HUES64 (cell line): ENCODE measurements around the gene PPIG.
"Not testable (repeated sequence)": the region's sequence is repeated elsewhere in the genome, so short reads cannot be mapped to it uniquely, and the experiment has no call there.

Source experiments
- H3K27ac ChIP-seq: 2 replicates; pipeline ENCODE4 v1.7.0; 2013; ENCODE audit warnings: low read depth, low read length, inconsistent platforms
- H3K27me3 ChIP-seq: 2 replicates; pipeline ENCODE4 v1.6.1; 2013; ENCODE audit warnings: mild to moderate bottlenecking, low read length; ENCODE audit not compliant: insufficient read depth
- H3K36me3 ChIP-seq: 2 replicates; pipeline ENCODE4 v1.6.1; 2013; ENCODE audit warnings: mild to moderate bottlenecking, low read length; ENCODE audit not compliant: insufficient read depth
- H3K4me1 ChIP-seq: 2 replicates; pipeline ENCODE4 v1.6.1; 2013; ENCODE audit warnings: mild to moderate bottlenecking, low read length, moderate library complexity; ENCODE audit not compliant: insufficient read depth
- H3K4me3 ChIP-seq: 2 replicates; pipeline ENCODE4 v1.5.1; 2013; ENCODE audit warnings: mild to moderate bottlenecking, low read length, moderate library complexity
- H3K9ac ChIP-seq: 2 replicates; pipeline ENCODE4 v1.6.1; 2013; ENCODE audit warnings: mild to moderate bottlenecking, low read depth, low read length
- H3K9me3 ChIP-seq: 2 replicates; pipeline ENCODE4 v1.6.1; 2013; ENCODE audit warnings: low read depth, low read length; ENCODE audit not compliant: insufficient read depth
- WGBS: fragments of 150-250, 120-280 bp; methylation state at CpG from one replicate; pipeline ENCODE4 v1.1.7; 2013; ENCODE audit warnings: missing lambda C conversion rate; 5-methylcytosine and 5-hydroxymethylcytosine counted together

Gene PPIG

DNA sequence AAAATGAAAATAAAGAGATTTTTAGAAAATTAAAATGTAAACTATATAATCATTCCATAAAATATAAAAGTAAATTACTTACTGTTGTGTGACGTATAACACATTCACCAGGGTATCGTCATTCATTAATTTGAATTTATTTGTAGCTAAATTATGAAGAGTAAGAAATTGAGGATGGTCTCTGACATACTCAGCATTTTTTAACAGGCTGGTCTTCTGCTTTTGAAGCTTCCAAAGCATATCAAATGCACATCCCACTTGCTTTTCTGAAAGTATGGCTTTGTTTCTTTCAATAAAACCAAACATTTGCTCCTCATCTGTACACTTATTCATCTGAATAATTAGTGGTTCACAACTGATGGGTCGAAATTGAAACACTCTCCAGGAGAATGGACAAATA, 12.6 kb upstream of the PPIG start:
- peaks cover 24% of the 10 kb centered on the region for H3K36me3 ChIP-seq
- peak overlapping the region; percentile 94 for H3K4me3 ChIP-seq

DNA sequence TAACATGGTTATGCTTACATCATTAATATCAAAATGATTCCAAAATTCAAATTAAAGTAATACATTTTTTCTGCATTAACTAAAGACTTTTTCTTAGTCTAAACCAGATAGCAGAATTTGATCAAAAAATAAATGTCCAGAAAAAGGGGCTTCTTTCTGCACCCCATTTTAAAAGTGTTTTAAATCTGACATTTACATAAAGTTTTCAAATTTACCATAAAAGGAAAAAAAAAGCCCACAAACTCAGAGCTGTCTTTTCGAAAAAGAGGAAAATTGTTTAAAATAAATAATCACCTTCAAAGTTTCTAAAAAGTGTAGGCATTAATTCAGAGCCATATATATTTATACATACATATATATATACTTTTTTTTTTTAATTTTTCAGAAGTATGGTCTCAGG, 12.0 kb upstream of the PPIG start:
- Histone ChIP-seq H3K4me3 (peak overlapping the region; percentile 94), H3K4me1 (peaks cover 5% of the 10 kb centered on the region; the same call in 1 of the 2 replicates), H3K27me3 (no peaks in the 10 kb centered on the region), H3K9ac (no peak overlapping the region; the same call in 1 of the 2 replicates), H3K27ac (no peak overlapping the region), H3K9me3 (0 out of 2 replicates have a peak, but pooled peaks cover 3% of the 10 kb centered on the region), H3K36me3 (peaks cover 21% of the 10 kb centered on the region)
- WGBS, result no CpG with 5 or more reads among the region's 1 CpG

More for the DNA sequence above, 12.6 kb upstream of the PPIG start:
- 0 out of 2 replicates have a peak, but pooled peaks cover 3% of the 10 kb centered on the region for H3K9me3 ChIP-seq
- no peak overlapping the region for H3K27ac ChIP-seq
- 91% methylated on average over 1 of the region's 3 CpGs for WGBS
- H3K4me1 ChIP-seq, result peaks cover 5% of the 10 kb centered on the region; the same call in 1 of the 2 replicates
- H3K27me3 ChIP-seq, result no peaks in the 10 kb centered on the region
- no peak overlapping the region for H3K9ac ChIP-seq

DNA sequence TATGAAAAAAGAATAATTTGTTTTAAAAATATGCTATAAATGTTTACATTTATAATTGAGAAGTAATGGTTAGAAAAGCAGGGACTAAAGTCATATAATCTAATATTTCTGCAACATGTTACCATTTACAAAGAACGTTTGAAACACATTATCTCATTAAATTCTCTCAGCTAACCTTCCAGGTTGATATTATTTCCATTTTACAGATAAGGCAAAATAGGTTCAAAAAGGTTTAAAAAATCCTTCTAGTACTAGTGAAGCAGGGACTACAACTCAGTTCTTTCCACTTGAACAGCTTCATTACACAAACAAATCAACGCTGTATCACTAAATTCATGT, 11.4 kb upstream of the PPIG start:
- 0 out of 2 replicates have a peak, but pooled peaks cover 3% of the 10 kb centered on the region for H3K9me3 ChIP-seq
- H3K4me3 ChIP-seq, result peak overlapping the region; percentile 94
- peaks cover 15% of the 10 kb centered on the region for H3K36me3 ChIP-seq
- peak overlapping the region; percentile 86 for H3K9ac ChIP-seq
- no peak overlapping the region for H3K27ac ChIP-seq
- H3K27me3 ChIP-seq, result no peaks in the 10 kb centered on the region
- peaks cover 5% of the 10 kb centered on the region; the same call in 1 of the 2 replicates for H3K4me1 ChIP-seq
- 9% methylated on average over 2 of the region's 2 CpGs for WGBS

DNA sequence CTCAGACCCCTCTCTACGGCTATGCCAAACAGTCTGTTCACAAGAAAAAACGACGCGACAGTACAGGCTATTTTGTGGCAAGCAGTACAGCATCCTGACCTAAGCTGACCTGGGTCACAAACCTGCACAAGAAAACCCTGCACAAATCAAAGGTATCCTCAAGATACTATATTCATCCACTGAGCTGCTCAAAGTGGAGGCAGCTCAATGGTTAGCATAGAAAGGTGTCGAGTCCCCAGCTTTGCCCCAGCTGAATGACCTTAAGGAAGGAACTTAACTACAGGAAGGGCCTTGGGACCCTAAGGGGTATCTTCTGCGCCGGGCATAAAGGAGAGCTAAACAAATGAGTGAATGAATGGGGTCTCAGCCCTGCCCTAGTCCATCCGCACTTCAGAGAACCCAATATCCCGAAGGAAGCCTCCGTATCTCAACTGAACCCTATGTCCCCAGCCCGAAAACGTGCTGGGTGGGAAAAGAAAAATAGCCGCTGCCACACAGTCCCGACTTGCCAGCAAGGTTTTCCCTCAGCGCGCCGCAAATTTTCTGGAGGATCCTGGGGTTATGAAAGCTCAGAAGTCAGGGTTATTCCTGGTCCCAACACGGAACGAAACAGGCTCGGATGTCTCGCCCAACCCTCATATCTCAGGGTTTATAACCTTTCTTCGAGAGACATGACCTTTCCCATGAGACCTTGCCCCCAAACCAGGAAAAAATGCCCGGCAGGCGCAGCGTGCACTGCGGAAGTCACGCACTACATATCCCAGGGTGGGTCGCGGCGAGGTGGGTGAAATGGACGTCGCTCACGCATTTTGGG, 10.8 kb upstream of the PPIG start, which contains the start of gene FASTKD1:
TSS of gene FASTKD1 (minus strand) at position 706 of the 814 bp plus-strand sequence. CDS start 1,836 bp downstream, outside the sequence.
- Histone ChIP-seq H3K4me3 (peak within 1 kb of the TSS; percentile 94), H3K9ac (peak within 1 kb of the TSS; percentile 86), H3K9me3 (0 out of 2 replicates have a peak, but pooled peaks cover 3% of the 10 kb centered on the region), H3K27ac (peak within 1 kb of the TSS; percentile 62), H3K4me1 (peaks cover 5% of the 10 kb centered on the region; the same call in 1 of the 2 replicates), H3K27me3 (no peaks in the 10 kb centered on the region), H3K36me3 (peaks cover 9% of the 10 kb centered on the region)
- under 1% methylated on average over 33 of the region's 33 CpGs for WGBS

DNA sequence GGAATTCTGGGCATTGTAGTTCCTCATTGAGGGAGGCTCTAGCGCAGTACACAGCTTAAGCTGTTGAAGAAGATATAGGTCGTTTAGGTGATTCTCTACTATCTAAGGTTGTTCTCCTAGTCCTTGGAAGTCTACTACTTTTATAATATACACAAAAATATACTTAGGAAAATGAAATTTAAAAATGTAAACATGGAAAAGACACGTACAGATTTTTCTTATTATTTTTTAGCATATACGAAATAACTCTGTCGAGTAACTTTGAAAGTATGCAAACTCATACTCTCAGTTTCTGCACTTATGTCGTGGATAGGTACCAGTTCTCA, 10.2 kb upstream of the PPIG start:
- Histone ChIP-seq H3K27me3 (peaks cover 4% of the 10 kb centered on the region; the same call in 1 of the 2 replicates), H3K4me1 (peaks cover 5% of the 10 kb centered on the region; the same call in 1 of the 2 replicates), H3K27ac (no peak overlapping the region), H3K4me3 (peak overlapping the region; percentile 94), H3K36me3 (peaks cover 8% of the 10 kb centered on the region; the same call in 1 of the 2 replicates), H3K9me3 (0 out of 2 replicates have a peak, but pooled peaks cover 3% of the 10 kb centered on the region), H3K9ac (no peak overlapping the region)
- 53% methylated on average over 5 of the region's 6 CpGs for WGBS

DNA sequence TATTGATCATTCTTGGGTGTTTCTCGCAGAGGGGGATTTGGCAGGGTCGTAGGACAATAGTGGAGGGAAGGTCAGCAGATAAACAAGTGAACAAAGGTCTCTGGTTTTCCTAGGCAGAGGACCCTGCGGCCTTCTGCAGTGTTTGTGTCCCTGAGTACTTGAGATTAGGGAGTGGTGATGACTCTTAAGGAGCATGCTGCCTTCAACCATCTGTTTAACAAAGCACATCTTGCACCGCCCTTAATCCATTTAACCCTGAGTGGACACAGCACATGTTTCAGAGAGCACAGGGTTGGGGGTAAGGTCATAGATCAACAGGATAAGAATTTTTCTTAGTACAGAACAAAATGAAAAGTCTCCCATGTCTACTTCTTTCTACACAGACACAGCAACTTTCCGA, 9.6 kb upstream of the PPIG start:
- not testable (repeated sequence) for H3K27ac ChIP-seq, H3K9me3 ChIP-seq, H3K9ac ChIP-seq, H3K27me3 ChIP-seq, H3K4me3 ChIP-seq, H3K36me3 ChIP-seq, H3K4me1 ChIP-seq
- WGBS, result 96% methylated on average over 1 of the region's 5 CpGs

DNA sequence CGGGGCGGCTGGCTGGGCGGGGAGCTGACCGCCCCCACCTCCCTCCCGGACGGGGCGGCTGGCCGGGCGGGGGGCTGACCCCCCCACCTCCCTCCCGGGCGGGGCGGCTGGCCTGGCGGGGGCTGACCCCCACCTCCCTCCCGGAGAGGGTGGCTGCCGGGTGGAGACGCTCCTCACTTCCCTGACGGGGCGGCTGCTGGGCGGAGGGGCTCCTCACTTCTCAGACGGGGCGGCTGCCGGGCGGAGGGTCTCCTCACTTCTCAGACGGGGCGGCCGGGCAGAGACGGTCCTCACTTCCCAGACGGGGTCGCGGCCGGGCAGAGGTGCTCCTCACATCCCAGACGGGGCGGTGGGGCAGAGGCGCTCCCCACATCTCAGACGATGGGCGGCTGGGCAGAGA, 8.9 kb upstream of the PPIG start:
- not testable (repeated sequence) for H3K9ac ChIP-seq, H3K4me1 ChIP-seq, H3K36me3 ChIP-seq, H3K27ac ChIP-seq, H3K4me3 ChIP-seq, H3K27me3 ChIP-seq, H3K9me3 ChIP-seq
- 96% methylated on average over 27 of the region's 36 CpGs for WGBS

DNA sequence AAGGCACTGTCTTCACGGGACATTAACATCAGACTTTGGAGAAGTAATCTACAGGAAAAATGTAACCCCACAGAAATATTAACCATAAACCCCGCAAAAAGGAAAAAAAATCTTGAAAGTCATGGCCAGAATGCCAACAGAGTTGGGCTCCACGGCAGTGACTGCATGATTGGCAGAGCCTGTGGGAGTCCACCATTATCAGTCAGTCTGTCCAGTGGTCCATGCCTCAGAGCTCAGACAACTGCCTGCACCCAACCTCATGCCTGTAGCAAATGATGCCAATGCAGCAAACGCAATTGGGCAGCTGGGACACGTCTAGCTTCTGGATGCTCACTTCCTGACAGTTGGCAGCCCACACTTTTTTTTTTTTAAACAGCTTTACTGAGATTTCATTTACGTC, 5.1 kb upstream of the PPIG start:
- Histone ChIP-seq H3K4me1 (no peaks in the 10 kb centered on the region), H3K9ac (no peak overlapping the region)
- 72% methylated on average over 6 of the region's 6 CpGs for WGBS

DNA sequence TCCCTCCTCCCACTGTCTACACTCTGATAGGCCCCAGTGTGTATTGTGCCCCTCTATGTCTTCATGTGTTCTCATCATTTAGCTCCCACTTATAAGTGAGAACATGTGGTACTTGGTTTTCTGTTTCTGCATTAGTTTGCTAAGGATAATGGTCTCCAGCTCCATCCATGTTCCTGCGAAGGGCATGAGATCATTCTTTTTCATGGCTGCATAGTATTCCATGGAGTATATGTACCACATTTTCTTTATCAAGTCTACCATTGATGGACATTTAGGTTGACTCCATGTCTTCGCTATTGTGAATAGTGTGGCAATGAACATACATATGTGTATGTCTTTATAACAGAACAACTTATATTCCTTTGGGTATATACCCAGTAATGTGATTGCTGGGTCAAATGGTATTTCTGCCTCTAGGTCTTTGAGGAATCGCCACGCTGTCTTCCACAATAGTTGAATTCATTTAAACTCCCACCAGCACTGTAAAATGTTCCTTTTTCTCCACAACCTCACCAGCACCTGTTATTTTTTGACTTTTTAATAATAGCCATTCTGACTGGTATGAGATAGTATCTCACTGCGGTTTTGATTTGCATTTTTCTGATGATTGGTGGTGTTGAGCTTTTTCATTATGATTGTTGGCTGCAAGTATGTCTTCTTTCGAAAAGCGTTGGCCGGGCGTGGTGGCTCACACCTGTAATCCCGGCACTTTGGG, 1.4 kb upstream of the PPIG start:
- not testable (repeated sequence) for H3K9me3 ChIP-seq, H3K36me3 ChIP-seq, H3K27me3 ChIP-seq, H3K27ac ChIP-seq, H3K4me3 ChIP-seq, H3K4me1 ChIP-seq, H3K9ac ChIP-seq
- WGBS, result 95% methylated on average over 9 of the region's 10 CpGs

More for the DNA sequence above, 5.1 kb upstream of the PPIG start:
- no peaks in the 10 kb centered on the region for H3K36me3 ChIP-seq
- H3K4me3 ChIP-seq, result no peak overlapping the region
- no peak overlapping the region for H3K27ac ChIP-seq
- 0 out of 2 replicates have a peak, but pooled peaks cover 3% of the 10 kb centered on the region for H3K9me3 ChIP-seq
- peaks cover 9% of the 10 kb centered on the region; the same call in 1 of the 2 replicates for H3K27me3 ChIP-seq

DNA sequence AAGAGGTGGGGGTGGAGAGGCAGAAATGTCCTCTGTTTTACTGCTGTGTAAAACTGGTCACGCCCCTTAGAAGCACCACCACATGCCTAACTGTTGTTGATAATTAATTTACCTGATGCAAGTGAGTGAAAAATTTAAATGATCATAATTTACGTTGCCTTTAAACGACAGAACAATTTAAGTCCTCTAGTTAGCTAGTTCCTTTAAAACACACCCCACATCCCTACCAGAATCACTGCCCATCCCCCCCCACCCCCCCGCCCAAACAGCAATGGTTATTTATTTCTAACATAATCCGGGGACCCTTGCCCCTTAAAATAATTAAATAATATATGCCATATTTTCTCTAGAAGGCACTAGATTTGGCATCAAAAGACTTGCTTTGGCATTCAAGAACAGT, 633 bp upstream of the PPIG start:
- 0 out of 2 replicates have a peak overlapping the region, but pooled peaks have one; percentile 91 for H3K4me3 ChIP-seq

DNA sequence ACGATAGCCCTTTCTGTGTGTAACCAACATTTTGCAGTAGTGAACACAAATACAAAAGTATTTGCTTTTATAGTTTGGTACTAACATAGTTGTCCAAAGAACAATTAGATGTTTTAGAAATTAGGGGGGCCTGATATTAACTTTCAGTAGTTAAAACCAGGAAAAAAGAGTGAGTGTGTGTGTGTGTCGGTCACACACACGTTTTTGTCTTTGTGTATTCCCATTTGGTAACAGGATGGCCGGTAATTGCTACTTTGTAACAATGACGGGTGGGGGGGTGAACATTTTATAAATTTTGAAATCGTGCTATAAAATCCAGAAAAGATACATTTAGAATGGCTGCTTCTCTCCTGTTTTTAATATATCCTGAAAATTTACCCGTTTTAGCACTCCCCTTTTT, 1.5 kb downstream of the PPIG start:
- H3K9me3 ChIP-seq, result no peaks in the 10 kb centered on the region
- H3K4me1 ChIP-seq, result peaks cover 8% of the 10 kb centered on the region; the same call in 1 of the 2 replicates
- peak overlapping the region; percentile 94; the same call in 1 of the 2 replicates for H3K9ac ChIP-seq
- H3K27ac ChIP-seq, result 0 out of 2 replicates have a peak overlapping the region, but pooled peaks have one; percentile 2
- 15% methylated on average over 6 of the region's 7 CpGs for WGBS
- H3K36me3 ChIP-seq, result no peaks in the 10 kb centered on the region
- peaks cover 3% of the 10 kb centered on the region; the same call in 1 of the 2 replicates for H3K27me3 ChIP-seq
- peak overlapping the region; percentile 91 for H3K4me3 ChIP-seq

More for the DNA sequence above, 633 bp upstream of the PPIG start:
- Histone ChIP-seq H3K27me3 (peaks cover 9% of the 10 kb centered on the region; the same call in 1 of the 2 replicates), H3K36me3 (no peaks in the 10 kb centered on the region), H3K27ac (no peak overlapping the region), H3K9me3 (no peaks in the 10 kb centered on the region), H3K4me1 (peaks cover 8% of the 10 kb centered on the region; the same call in 1 of the 2 replicates), H3K9ac (no peak overlapping the region)
- WGBS, result 93% methylated on average over 3 of the region's 5 CpGs
